WERI-Rb-1 (cell line): ENCODE data around the gene JMJD1C.
"Not testable (repeated sequence)": the region's sequence is repeated elsewhere in the genome, so short reads cannot be mapped to it uniquely, and the experiment has no call there.

Experiments
- DNase-seq: peaks from one replicate; pipeline ENCODE4 v3.0.0-alpha.2; 2020
- H3K27ac ChIP-seq: fragments of 250-450 bp; sonication (Bioruptor Pico); 2 replicates; pipeline ENCODE4 v1.5.1; 2020; ENCODE audit warnings: mild to moderate bottlenecking, moderate library complexity
- H3K27me3 ChIP-seq: fragments of 250-450 bp; sonication (Bioruptor Pico); 2 replicates; pipeline ENCODE4 v1.5.1; 2021; ENCODE audit warnings: mild to moderate bottlenecking, low read depth, moderate library complexity; ENCODE audit not compliant: insufficient read depth, severe bottlenecking
- H3K36me3 ChIP-seq: fragments of 250-450 bp; sonication (Bioruptor Pico); 2 replicates; pipeline ENCODE4 v1.5.1; 2020; ENCODE audit warnings: mild to moderate bottlenecking, moderate library complexity
- H3K4me3 ChIP-seq: 2 replicates; pipeline ENCODE4 v1.5.1; 2011; ENCODE audit warnings: low read depth, mild to moderate bottlenecking, control low read depth, low read length
- H3K9me3 ChIP-seq: fragments of 250-450 bp; sonication (Bioruptor Pico); 2 replicates; pipeline ENCODE4 v1.5.1; 2021; ENCODE audit warnings: mild to moderate bottlenecking, moderate library complexity; ENCODE audit not compliant: severe bottlenecking
- TF ChIP-seq, protein P1 (sequence below): IDR thresholded peaks from 2 replicates; pipeline ENCODE4 v1.5.1; 2011; ENCODE audit warnings: low read depth, mild to moderate bottlenecking, control low read depth, inconsistent platforms, low read length

The JMJD1C gene

DNA sequence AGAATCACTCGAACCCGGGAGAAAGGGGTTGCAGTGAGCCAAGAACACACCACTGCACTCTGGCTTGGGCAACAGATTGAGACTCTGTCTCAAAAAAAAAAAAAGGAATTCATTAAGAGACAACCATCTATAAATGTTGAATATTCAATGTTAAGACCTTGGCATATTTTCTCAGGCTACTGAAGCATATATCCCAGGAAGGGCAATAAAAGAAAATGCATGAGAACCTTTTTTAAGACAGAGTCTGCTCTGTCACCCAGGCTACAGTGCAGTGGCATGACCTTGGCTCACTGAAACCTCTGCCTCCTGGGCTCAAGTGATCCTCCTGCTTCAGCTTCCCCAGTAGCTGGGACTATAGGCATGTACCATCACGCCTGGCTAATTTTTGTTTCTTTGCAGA, 165.0 kb downstream of the JMJD1C start:
- TF ChIP-seq, protein P1, sequence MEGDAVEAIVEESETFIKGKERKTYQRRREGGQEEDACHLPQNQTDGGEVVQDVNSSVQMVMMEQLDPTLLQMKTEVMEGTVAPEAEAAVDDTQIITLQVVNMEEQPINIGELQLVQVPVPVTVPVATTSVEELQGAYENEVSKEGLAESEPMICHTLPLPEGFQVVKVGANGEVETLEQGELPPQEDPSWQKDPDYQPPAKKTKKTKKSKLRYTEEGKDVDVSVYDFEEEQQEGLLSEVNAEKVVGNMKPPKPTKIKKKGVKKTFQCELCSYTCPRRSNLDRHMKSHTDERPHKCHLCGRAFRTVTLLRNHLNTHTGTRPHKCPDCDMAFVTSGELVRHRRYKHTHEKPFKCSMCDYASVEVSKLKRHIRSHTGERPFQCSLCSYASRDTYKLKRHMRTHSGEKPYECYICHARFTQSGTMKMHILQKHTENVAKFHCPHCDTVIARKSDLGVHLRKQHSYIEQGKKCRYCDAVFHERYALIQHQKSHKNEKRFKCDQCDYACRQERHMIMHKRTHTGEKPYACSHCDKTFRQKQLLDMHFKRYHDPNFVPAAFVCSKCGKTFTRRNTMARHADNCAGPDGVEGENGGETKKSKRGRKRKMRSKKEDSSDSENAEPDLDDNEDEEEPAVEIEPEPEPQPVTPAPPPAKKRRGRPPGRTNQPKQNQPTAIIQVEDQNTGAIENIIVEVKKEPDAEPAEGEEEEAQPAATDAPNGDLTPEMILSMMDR = no peak
- H3K27me3 ChIP-seq = no peaks in the 10 kb centered on the region
- no peaks in the 10 kb centered on the region for H3K36me3 ChIP-seq
- DNase-seq = no peak
- no peaks in the 10 kb centered on the region for H3K9me3 ChIP-seq
- H3K4me3 ChIP-seq = no peak overlapping the region
- H3K27ac ChIP-seq = no peak overlapping the region

DNA sequence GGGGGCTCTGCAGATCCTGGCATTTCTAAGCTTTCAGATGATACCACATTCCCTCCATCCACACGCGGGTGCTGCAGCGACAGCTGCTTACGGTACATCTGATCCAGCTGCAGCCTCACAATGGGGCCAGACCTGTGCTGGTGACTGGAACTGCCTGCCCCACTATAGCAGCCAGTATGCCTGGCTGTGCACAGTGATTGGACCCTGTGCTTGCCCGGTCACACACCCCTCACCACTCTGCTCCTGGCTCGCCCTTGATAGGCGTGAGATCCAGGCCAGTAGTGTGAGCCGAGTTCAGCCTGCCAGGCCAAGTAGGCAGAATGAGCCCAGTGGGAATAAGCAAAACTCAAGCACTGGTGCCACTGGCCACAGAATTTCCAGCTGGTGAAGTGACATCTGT, 167.8 kb downstream of the JMJD1C start:
- TF ChIP-seq, protein P1 = no peak
- no peaks in the 10 kb centered on the region for H3K27me3 ChIP-seq
- no peak for DNase-seq
- no peaks in the 10 kb centered on the region for H3K36me3 ChIP-seq
- no peak overlapping the region for H3K27ac ChIP-seq
- H3K9me3 ChIP-seq = no peaks in the 10 kb centered on the region
- no peak overlapping the region for H3K4me3 ChIP-seq

- Histone ChIP-seq H3K9me3 (no peaks in the 10 kb centered on the region), H3K27ac (no peak overlapping the region), H3K4me3 (no peak overlapping the region), H3K27me3 (no peaks in the 10 kb centered on the region), H3K36me3 (no peaks in the 10 kb centered on the region)
- TF ChIP-seq, protein P1 = no peak
- no peak for DNase-seq
These were observed 171.0 kb downstream of the JMJD1C start for GRCh38 chr10:63294781-63295180.

- H3K27me3 ChIP-seq, H3K9me3 ChIP-seq, H3K27ac ChIP-seq, H3K36me3 ChIP-seq, DNase-seq, H3K4me3 ChIP-seq: not testable (repeated sequence)
These were observed 172.9 kb downstream of the JMJD1C start for GRCh38 chr10:63292847-63293246.

GRCh38 chr10:63288170-63288569, 177.6 kb downstream of the JMJD1C start:
- no peaks in the 10 kb centered on the region for H3K9me3 ChIP-seq
- no peak for DNase-seq
- H3K27ac ChIP-seq = no peak overlapping the region
- no peak overlapping the region for H3K4me3 ChIP-seq
- TF ChIP-seq, protein P1 = no peak
- no peaks in the 10 kb centered on the region; the same call in 1 of the 2 replicates for H3K36me3 ChIP-seq
- no peaks in the 10 kb centered on the region for H3K27me3 ChIP-seq

GRCh38 chr10:63286754-63287264, 179.0 kb downstream of the JMJD1C start:
- Histone ChIP-seq H3K27ac (no peak overlapping the region), H3K27me3 (no peaks in the 10 kb centered on the region), H3K9me3 (no peaks in the 10 kb centered on the region), H3K4me3 (no peak overlapping the region), H3K36me3 (no peaks in the 10 kb centered on the region; the same call in 1 of the 2 replicates)
- TF ChIP-seq, protein P1 = no peak
- DNase-seq = no peak
